Skeletal muscle satellite cell (primary cell): Measurements from ENCODE around the gene MCM3.

Experiments
- H3K27me3 ChIP-seq: 2 replicates; pipeline ENCODE4 v1.7.0; 2013; ENCODE audit warnings: low read length; ENCODE audit not compliant: control insufficient read depth, insufficient read depth
- H3K36me3 ChIP-seq: 2 replicates; pipeline ENCODE4 v1.7.0; 2013; ENCODE audit warnings: mild to moderate bottlenecking, control low read depth, low read length; ENCODE audit not compliant: insufficient read depth
- H3K4me1 ChIP-seq: 2 replicates; pipeline ENCODE4 v1.7.0; 2013; ENCODE audit warnings: low read length; ENCODE audit not compliant: control insufficient read depth, insufficient read depth
- H3K4me2 ChIP-seq: 2 replicates; pipeline ENCODE4 v1.7.0; 2013; ENCODE audit warnings: mild to moderate bottlenecking, low read length
- H3K4me3 ChIP-seq: 2 replicates; pipeline ENCODE4 v1.7.0; 2013; ENCODE audit warnings: low read length
- H3K9ac ChIP-seq: 2 replicates; pipeline ENCODE4 v1.7.0; 2013; ENCODE audit warnings: mild to moderate bottlenecking, low read depth, low read length, moderate library complexity
- H3K9me3 ChIP-seq: replicated peaks from 2 replicates; pipeline ENCODE4 v1.7.0; 2013; ENCODE audit warnings: mild to moderate bottlenecking, control low read depth, low read length

MCM3 gene

GRCh38 chr6:52215787-52216186 lies 68.8 kb downstream of the MCM3 start:
- Histone ChIP-seq H3K4me3 (no peak overlapping the region), H3K9me3 (no peaks in the 10 kb centered on the region), H3K27me3 (peaks cover 29% of the 10 kb centered on the region), H3K4me2 (no peak overlapping the region), H3K36me3 (no peaks in the 10 kb centered on the region), H3K4me1 (no peaks in the 10 kb centered on the region), H3K9ac (no peak overlapping the region)
